GM12801 (cell line): ENCODE measurements around the gene TGM4.

Source experiments
- CTCF ChIP-seq: IDR thresholded peaks from one replicate; pipeline ENCODE4 v1.5.1; 2011; ENCODE audit warnings: control low read depth; ENCODE audit not compliant: insufficient read length; ENCODE audit errors: extremely low read depth

The TGM4 gene

GRCh38 chr3:44927371-44927770 lies 53.0 kb downstream of the TGM4 start:
- no peak for TF ChIP-seq CTCF

- TF ChIP-seq CTCF, result no peak
Measured at GRCh38 chr3:44929782-44930181, 55.4 kb downstream of the TGM4 start.

- TF ChIP-seq CTCF, result no peak
Measured at GRCh38 chr3:44930911-44931310, 56.5 kb downstream of the TGM4 start.

GRCh38 chr3:44931791-44932190 lies 57.4 kb downstream of the TGM4 start:
- no peak for TF ChIP-seq CTCF

- TF ChIP-seq CTCF, result no peak
Measured at GRCh38 chr3:44932271-44932670, 57.9 kb downstream of the TGM4 start.

- TF ChIP-seq CTCF, result no peak
Measured at GRCh38 chr3:44932986-44933944, 58.9 kb downstream of the TGM4 start.

- TF ChIP-seq CTCF, result no peak
Measured at GRCh38 chr3:44939581-44940036, 65.2 kb downstream of the TGM4 start.
